ELF-1 (cell line): ENCODE results near the gene OR10H3.
"Not testable (repeated sequence)": the region's sequence is repeated elsewhere in the genome, so short reads cannot be mapped to it uniquely, and the experiment has no call there.

Experiments used
- DNase-seq: peaks from one replicate; pipeline ENCODE4 v3.0.0-alpha.2; 2016; ENCODE audit warnings: low read depth, low spot score

The OR10H3 gene

DNA sequence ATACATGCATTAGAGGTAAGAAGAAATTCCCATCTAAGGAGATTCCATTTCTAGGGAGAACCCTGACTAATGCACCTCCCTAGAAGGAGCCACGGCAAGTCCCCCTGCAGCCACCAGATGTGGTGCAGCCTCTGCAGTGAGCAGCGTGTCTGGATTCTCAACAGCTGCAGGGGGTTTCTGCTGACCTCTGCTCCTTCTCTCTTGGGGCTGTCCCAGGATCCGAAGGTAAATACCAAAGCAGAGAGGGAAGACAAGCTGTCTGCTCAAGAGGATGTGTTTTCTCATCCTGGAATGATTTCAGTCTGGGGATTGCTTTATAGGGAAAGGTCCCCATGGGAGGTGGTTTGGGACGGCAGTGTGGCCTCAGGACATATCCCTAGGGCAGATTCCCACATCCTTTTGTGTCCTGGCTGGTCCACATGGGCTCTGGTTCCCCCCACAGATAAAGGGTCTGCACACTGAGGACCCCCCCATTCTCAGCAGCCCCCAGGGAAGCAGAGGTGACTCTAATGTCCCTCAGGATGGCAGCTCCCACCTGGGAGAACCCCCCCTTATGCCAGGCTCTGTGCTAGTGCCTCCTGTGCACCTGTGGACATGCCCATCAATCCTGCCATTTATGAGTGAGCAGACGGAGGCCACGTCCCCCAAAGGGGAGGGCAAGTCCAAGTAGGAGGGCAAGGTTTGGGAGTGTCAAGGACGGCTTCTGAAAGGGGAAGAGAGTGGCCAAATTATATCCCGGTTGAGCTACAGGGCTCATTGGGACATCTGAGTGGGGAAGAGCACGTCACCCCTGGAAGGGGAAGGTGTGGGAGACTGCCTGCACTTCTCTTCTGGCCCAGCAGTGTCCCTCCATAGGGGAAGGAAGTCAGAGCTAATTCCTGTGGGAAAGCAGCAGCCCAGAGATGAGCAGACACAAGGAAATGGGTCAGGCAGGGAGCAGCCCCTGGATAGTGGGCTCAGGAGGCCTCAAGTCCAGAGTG, 39.5 kb downstream of the OR10H3 start:
- no peak for DNase-seq

DNA sequence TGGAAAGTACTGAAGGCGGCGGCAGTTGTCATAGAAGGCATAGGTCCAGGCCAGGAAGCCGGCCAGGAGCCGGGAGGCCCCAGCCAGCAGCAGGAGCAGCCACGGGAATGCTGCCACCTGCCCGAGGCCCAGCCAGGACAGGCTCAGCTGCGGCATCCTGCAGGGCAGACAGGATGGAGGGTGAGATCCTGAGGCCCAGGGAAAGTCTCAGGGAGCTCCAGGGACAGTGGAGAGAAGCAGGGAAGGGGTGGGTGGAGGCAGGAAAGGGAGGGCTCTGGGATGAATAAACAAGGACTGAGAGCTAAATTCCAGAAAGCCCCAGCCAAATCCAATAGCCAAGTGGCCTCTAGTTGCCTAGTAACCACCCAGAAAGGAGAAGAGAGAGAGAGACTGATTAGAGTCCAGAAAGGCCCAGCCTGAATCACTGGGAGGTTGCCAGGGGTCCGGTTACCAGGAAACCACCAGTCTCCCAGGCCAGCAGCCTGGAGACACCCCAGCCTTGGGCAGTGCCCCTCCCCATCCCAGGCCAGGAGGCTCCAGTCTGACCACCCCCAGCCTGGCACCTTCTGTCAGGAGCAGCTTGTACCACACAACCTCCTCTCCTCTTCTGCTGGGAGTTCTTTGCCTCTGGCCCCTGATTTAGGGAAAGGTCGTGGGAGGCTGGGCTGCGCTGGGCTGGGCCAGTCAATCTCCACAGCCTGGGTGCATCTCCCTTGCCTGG, 42.1 kb downstream of the OR10H3 start:
- DNase-seq = no peak

DNA sequence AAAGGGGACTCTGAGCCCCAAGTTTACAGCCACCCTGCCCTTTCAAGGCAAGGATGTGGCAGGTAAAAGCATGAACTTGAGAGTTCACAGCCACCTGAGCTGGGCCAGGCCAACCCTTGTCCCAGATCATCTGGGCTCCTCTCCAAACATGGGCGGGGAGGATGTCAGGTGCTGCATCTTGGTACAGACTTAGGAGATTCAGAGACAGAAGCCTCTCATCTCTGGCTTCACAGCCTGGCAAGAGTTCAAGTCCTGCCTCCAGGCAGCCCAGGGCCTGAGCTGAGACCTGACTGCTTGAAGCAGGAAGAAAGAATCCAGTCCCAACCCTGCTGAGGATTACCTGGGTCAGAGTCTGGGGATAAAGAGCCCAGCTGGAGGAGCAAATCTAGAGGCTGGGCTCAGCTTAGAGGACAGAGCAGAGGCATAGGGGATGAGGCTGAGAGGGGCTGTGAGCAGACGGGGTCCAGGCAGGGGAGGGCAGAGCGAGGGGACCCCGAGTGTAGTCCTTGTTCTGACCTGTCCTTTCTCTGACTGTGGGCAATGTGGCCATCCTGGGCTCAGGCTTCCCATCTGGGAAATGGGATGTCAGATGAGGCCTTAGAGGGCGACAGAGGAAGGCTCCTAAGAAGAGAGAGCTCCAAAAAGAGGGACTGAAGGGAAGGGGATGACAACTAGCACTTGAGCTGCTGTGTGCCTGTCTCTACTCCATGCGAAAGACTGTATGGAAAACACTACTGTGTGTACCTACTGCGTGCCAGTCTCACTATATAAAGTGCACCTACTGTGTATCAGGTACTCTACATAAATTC, 43.0 kb downstream of the OR10H3 start:
- no peak for DNase-seq

DNA sequence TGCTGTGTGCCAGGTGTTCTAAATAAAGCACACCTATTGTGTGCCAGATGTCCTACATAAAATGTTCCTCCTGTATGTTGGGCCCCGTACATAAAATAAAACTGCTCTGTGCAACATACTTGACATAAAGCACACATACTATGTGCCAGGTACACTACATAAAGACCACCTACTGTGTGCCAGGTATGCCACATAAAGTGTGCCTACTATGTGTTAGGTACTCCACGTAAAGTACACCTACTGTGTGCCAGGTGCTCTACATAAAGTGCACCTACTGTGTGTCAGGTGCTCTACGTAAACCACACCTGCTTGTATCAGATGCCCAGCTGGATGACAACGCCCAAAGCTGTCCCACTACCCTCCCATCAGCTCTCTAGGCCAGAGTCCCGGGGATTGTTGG, 43.9 kb downstream of the OR10H3 start:
- no peak for DNase-seq

DNA sequence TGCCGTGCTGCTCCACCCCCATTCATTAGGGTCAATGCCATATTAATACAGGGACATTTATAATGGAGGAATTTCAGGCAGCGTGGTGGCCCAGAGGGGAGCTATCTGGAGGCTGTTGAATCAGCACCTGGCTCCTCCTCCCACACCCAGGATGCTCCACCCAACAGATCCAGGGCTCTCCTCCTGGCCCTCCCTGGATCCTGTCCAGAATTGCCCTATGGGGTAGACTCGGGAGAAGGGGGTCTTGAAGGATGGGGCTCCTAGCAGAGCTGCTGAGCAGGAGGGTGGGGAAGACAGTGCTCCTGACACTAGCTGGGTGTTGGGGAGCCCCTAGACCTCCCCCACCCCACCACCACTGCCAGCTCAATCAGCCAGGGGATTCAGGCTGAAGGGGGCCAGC, 44.4 kb downstream of the OR10H3 start:
- DNase-seq = no peak

DNA sequence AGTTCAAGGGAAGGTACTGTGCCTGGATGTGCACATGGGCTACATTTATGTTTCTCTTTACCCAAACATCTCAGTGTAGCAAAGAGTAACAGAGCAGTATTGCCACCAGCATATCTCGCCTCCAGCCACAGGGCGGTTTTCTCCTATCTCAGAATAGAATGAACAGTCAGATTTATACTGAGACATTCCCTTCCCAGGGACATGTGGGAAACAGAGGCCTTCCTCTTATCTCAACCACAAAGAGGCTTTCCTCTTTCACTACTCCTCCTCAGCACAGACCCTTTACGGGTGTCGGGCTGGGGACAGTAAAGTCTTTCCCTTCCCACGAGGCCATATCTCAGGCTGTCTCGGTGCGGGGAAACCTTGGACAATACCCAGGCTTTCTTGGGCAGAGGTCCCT, 45.1 kb downstream of the OR10H3 start:
- not testable (repeated sequence) for DNase-seq

DNA sequence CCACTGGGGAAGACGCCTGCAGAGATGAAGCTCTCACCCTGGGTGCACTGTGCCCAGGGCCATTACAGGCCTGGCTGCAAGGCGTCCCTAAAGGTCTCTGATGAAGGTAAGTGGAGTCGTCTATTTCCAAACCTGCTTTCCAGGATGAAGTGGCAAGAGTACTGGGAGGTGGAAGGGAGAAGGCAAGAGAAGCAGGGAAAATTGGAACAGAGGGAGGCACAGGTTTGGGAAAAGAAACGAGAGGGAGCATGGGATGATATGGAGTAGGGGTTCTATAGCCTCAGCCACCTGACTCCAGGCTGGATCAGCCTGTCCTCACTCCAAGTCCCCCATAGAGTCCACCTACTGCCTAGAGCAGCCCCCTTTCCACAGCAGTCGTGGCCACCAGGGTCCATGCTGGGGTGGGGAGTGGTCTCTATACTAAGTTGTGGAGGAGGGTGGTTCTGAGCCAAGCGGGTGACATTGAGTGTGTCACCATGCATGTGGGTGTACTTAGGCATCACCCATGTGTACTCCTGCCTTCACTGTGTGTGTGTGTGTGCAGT, 49.9 kb downstream of the OR10H3 start, which contains the start of gene OR10H5:
Gene OR10H5 (plus strand): TSS at position 51 of the 545 bp plus-strand sequence. CDS start 6,388 bp downstream, outside the sequence.
- DNase-seq = no peak

DNA sequence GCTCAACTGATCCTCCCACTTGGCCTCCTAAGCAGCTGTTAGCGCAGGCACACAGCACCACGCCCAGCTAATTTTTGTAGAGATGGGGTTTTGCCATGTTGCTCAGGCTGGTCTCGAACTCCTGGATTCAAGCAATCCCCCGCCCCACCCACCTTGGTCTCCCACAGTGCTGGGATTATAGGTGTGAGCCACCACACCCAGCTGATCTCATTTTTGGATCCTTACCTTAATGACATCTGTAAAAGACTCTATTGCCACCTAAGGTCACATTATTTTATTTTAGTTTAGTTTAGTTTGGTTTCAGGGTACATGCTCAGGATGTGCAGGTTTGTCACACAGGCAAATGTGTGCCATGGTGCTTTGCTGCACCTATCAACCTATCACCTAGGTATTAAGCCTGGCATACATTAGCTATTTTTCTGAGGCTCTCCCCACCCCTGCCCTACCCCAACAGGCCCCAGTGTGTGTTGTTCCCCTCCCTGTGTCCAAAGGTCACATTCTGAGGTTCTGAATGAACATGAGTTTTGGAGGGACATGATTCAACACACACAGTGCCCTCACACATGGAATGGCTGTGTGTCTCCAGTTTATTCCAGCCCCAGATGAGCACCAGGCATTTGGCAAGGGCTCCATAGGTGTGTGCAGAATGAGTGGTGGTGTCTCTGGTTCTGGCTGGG, 50.9 kb downstream of the OR10H3 start:
- DNase-seq = no peak

DNA sequence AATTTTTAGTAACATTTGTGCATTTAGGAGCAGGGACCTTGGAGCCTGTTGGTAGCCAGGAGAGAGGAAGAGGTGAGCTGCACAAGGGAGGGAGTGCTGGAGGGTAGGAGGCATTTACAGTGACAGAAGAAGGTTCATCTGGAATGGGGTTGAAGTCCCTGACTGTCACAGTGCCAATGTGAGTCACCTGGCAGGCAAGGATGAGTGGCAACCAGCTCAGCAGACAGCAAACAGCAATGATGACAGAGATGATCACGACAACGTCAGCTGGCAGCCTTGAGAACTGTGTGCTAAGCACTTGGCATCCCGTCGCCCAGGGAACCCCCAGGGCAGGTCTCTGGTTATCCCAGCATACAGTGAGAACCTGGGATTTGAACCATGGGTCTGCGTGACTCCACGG, 52.3 kb downstream of the OR10H3 start:
- no peak for DNase-seq
